AML-193 (cell line): ENCODE results near the gene C12orf57.

ENCODE experiments used
- DNase-seq, 2 experiments: peaks; one replicate each; lab custom pipeline; 2025; lab: John Stamatoyannopoulos, UW

The C12orf57 gene

GRCh38 chr12:6917491-6918231 is 26.2 kb upstream of the C12orf57 start:
- no peak for DNase-seq

GRCh38 chr12:6919588-6919987 is 24.2 kb upstream of the C12orf57 start:
- DNase-seq, result no peak

- DNase-seq, result no peak
Measured at GRCh38 chr12:6921539-6921938, 22.3 kb upstream of the C12orf57 start.

- no peak for DNase-seq
Measured at GRCh38 chr12:6921996-6922946, 21.6 kb upstream of the C12orf57 start.

- DNase-seq, result no peak
Measured at GRCh38 chr12:6923003-6923732, 20.7 kb upstream of the C12orf57 start.

GRCh38 chr12:6923851-6924250 is 20.0 kb upstream of the C12orf57 start:
- no peak for DNase-seq

GRCh38 chr12:6925239-6925539 is 18.6 kb upstream of the C12orf57 start:
- DNase-seq, result no peak

- no peak for DNase-seq
Measured at GRCh38 chr12:6925540-6926279, 18.1 kb upstream of the C12orf57 start.

- peak; percentile 16 to 26 for DNase-seq
Measured at GRCh38 chr12:6927379-6928021, 16.3 kb upstream of the C12orf57 start, which contains the start of gene ATN1. Gene ATN1, plus strand, starts transcription at chr12:6927959. Its CDS starts 6,043 bp downstream, at chr12:6934002.

- DNase-seq, result no peak
Measured at GRCh38 chr12:6928022-6928702, 15.7 kb upstream of the C12orf57 start.

GRCh38 chr12:6928703-6929407 is 15.0 kb upstream of the C12orf57 start:
- no peak for DNase-seq

GRCh38 chr12:6929466-6930452 is 14.1 kb upstream of the C12orf57 start:
- no peak for DNase-seq

GRCh38 chr12:6932766-6933165 is 11.1 kb upstream of the C12orf57 start:
- DNase-seq, result no peak

GRCh38 chr12:6934110-6934509 is 9.7 kb upstream of the C12orf57 start:
- DNase-seq, result no peak

- DNase-seq, result no peak
Measured at GRCh38 chr12:6935371-6936193, 8.2 kb upstream of the C12orf57 start.

GRCh38 chr12:6936194-6936635 is 7.6 kb upstream of the C12orf57 start:
- no peak for DNase-seq

GRCh38 chr12:6936636-6937480 is 7.0 kb upstream of the C12orf57 start:
- no peak for DNase-seq
